Ascending aorta (tissue), 2 donors: ENCODE results near the gene HIVEP2. TPM values are rescaled to one million over a fixed set of nuclear protein-coding genes. Genes with fewer than 3 reads are reported as not detected.

ENCODE experiments used
- DNase-seq, 2 donors: peaks; one replicate each; pipeline ENCODE4 v3.0.0-alpha.2; 2019; ENCODE audit warnings: low spot score in 2 of 2
- H3K27ac ChIP-seq, 2 donors: fragments of 200-600 bp; sonication (generic); one replicate each; pipeline ENCODE4 v1.5.1; 2016 to 2017; ENCODE audit warnings: mild to moderate bottlenecking in 1 of 2
- H3K27me3 ChIP-seq: fragments of 200-600 bp; sonication (generic); one replicate; pipeline ENCODE4 v1.5.1; 2017
- H3K36me3 ChIP-seq, 2 donors: fragments of 200-600 bp; sonication (generic); one replicate each; pipeline ENCODE4 v1.5.1; 2016
- H3K4me1 ChIP-seq, 2 donors: fragments of 200-600 bp; sonication (generic); one replicate each; pipeline ENCODE4 v1.5.1; 2016 to 2017; ENCODE audit warnings: mild to moderate bottlenecking in 1 of 2
- H3K4me3 ChIP-seq, 2 donors: fragments of 200-600 bp; sonication (generic); one replicate each; pipeline ENCODE4 v1.5.1; 2016 to 2017; ENCODE audit warnings: mild to moderate bottlenecking in 1 of 2
- H3K9me3 ChIP-seq, 2 donors: fragments of 200-600 bp; sonication (generic); one replicate each; pipeline ENCODE4 v1.5.1; 2016
- intact Hi-C: fragments of 100-400 bp; cut with DNase I; formaldehyde crosslinking; loops from one replicate; pipeline ENCODE4 v1.15.1; 2023
- total RNA-seq: library from RNA; depleted of rRNA; stranded (reverse); fragments of >200 nt; gene quantifications from one replicate; pipeline ENCODE4 v1.1.0, GENCODE V29; 2016
- TF ChIP-seq, protein P1 (sequence below), 3 experiments: fragments of 200-600 bp in 2 of 3; fragments of 450-650 bp in 1 of 3; sonication (generic) in 2 of 3; IDR thresholded peaks; one replicate each; pipeline ENCODE4 v1.5.1; 2016 to 2019; ENCODE audit warnings: antibody characterized with exemption in 3 of 3, mild to moderate bottlenecking in 1 of 3, moderate library complexity in 1 of 3

The HIVEP2 gene
- total RNA-seq, 1 donor from 2014 or later: 14.5 TPM

DNA sequence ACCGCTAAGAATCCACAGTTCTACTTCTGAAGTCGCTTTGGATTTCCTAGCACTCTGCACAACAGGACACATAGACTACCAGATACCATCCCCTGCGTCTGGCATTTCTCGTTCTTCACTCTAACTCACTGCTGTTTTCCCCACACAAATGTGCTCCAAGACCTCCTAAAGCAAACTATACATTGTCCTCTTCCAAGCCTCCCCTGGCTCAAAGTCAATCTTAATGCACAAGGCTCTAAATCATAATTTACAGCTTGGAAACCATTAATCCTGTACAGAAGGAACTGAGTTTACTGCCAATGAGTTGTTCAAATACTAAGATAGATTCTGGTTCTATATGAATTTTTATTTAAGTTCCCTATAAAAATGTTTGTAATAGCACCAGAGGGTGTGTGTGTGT, 128.5 kb downstream of the HIVEP2 start:
- H3K27me3 ChIP-seq: no peaks in the 10 kb centered on the region
- H3K27ac ChIP-seq: no peak overlapping the region
- peaks cover 2 to 21% of the 10 kb centered on the region in 2 donors for H3K4me1 ChIP-seq
- no peak overlapping the region for H3K4me3 ChIP-seq
- DNase-seq: no peak
- no peaks in the 10 kb centered on the region for H3K9me3 ChIP-seq
- intact Hi-C loops: no loop called here
- TF ChIP-seq, protein P1, sequence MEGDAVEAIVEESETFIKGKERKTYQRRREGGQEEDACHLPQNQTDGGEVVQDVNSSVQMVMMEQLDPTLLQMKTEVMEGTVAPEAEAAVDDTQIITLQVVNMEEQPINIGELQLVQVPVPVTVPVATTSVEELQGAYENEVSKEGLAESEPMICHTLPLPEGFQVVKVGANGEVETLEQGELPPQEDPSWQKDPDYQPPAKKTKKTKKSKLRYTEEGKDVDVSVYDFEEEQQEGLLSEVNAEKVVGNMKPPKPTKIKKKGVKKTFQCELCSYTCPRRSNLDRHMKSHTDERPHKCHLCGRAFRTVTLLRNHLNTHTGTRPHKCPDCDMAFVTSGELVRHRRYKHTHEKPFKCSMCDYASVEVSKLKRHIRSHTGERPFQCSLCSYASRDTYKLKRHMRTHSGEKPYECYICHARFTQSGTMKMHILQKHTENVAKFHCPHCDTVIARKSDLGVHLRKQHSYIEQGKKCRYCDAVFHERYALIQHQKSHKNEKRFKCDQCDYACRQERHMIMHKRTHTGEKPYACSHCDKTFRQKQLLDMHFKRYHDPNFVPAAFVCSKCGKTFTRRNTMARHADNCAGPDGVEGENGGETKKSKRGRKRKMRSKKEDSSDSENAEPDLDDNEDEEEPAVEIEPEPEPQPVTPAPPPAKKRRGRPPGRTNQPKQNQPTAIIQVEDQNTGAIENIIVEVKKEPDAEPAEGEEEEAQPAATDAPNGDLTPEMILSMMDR (IDR thresholded peaks at IDR 0.05): no peak
- H3K36me3 ChIP-seq: no peaks in the 10 kb centered on the region

DNA sequence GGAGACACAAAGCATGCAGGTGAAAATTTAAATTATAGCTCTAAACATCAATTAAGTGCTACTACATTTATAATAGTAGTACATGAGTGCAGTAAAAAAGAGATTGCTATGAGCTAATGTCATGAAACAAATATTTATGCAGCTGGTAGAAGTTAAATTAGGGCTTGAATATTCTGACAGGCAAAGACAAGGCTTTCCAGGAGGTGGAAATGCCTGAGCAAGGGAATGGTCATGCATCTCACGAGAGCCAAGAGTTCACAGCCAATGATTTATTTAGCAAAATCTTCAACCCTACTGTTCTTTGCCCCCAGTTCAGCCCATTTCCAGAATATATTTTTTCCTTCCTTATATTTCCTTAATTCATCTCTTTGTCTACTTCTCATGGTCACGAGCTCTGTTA, 128.9 kb downstream of the HIVEP2 start:
- Histone ChIP-seq H3K27me3 (no peaks in the 10 kb centered on the region), H3K36me3 (no peaks in the 10 kb centered on the region), H3K27ac (no peak overlapping the region), H3K4me1 (peaks cover under 1 to 16% of the 10 kb centered on the region in 2 donors), H3K4me3 (no peak overlapping the region), H3K9me3 (no peaks in the 10 kb centered on the region)
- intact Hi-C loops: no loop called here
- DNase-seq: no peak
- TF ChIP-seq, protein P1 (IDR thresholded peaks at IDR 0.05): no peak

DNA sequence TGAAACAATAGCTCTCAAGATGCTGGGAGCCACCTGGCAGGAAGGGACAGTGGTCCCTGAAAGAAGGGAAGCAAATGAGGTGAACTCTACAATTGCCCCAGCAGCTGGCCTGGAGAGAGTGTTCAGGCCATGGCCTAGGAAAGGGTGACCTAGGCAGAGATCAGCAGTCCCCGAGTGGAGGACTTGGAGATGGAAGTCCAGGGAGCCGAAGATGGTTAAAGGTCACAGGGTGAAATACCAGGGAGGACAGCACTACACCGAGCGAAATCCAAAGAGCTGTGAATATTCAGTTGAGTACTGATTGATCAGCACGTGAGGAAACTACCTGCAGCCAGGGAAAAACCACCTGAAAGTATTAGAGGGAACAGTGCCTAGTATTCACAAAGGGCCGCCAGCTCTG, 133.1 kb downstream of the HIVEP2 start:
- intact Hi-C loops: no loop called here
- no peak for DNase-seq
- no peaks in the 10 kb centered on the region for H3K9me3 ChIP-seq
- H3K36me3 ChIP-seq: no peaks in the 10 kb centered on the region
- TF ChIP-seq, protein P1 (IDR thresholded peaks at IDR 0.05): no peak
- no peak overlapping the region for H3K4me3 ChIP-seq
- peaks cover 0 to 7% of the 10 kb centered on the region in 2 donors for H3K4me1 ChIP-seq
- no peak overlapping the region for H3K27ac ChIP-seq
- no peaks in the 10 kb centered on the region for H3K27me3 ChIP-seq

DNA sequence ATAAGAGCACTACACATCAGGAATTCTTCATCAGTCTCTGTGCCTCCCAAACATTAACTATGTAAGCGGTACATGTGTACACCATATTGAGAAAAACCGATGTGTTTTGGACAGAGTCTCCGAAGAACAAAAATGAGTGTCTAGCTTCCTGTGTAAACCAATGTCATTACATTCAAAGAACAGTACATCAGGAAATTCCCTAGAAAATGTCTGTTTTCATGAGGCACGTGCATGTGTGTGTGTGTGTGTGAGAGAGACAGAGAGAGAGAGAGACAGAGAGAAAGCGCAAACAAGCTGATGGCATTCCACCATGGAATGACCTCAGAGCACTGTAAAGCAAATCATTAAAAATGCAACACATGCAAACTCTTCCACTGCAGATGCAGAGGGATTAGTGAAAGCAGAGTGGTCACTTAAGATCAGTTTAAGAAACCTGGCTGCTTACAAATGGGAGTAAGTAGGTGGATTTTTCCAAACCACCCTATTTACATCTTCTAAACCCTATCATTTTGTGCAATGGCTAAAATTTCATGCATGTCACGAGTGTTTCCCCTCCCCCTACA, 133.9 kb downstream of the HIVEP2 start:
- H3K4me1 ChIP-seq: peaks cover 0 to 4% of the 10 kb centered on the region in 2 donors
- TF ChIP-seq, protein P1 (IDR thresholded peaks at IDR 0.05): no peak
- intact Hi-C loops: no loop called here
- no peaks in the 10 kb centered on the region for H3K36me3 ChIP-seq
- no peak overlapping the region for H3K27ac ChIP-seq
- H3K4me3 ChIP-seq: no peak overlapping the region
- DNase-seq: no peak
- H3K27me3 ChIP-seq: no peaks in the 10 kb centered on the region
- no peaks in the 10 kb centered on the region for H3K9me3 ChIP-seq

DNA sequence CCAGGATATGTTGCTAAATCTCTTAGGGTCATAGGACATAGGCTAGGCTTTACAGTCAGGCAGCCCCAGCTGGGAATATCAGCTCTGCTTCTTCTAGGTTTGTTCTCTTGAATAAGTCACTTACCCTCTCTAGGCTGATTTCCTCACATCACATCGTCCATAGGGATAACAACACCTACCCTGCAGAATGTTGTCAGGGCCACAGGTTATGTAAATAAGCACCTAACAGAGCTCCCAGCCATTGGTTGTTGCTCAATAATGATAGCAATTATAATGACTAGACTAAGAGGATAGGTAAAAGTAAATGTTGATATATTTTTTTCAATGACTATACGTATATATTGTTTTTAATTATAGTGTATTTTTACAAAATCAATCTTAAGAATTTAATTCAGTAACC, 135.0 kb downstream of the HIVEP2 start:
- Histone ChIP-seq H3K27me3 (no peaks in the 10 kb centered on the region), H3K9me3 (no peaks in the 10 kb centered on the region), H3K27ac (no peak overlapping the region), H3K4me1 (no peaks in the 10 kb centered on the region), H3K36me3 (no peaks in the 10 kb centered on the region), H3K4me3 (no peak overlapping the region)
- intact Hi-C loops: no loop called here
- DNase-seq: no peak
- TF ChIP-seq, protein P1 (IDR thresholded peaks at IDR 0.05): no peak
